GM18909 (cell line): ENCODE data around the gene TTC28.
"Not testable (repeated sequence)": the region's sequence is repeated elsewhere in the genome, so short reads cannot be mapped to it uniquely, and the experiment has no call there.

Source experiments
- ATAC-seq: cut with Tn5 transposase; IDR thresholded peaks from one replicate; pipeline ENCODE4 v1.9.1; 2021; ENCODE audit warnings: mild to moderate bottlenecking; ENCODE audit not compliant: unreplicated experiment, poor library complexity

The TTC28 gene

DNA sequence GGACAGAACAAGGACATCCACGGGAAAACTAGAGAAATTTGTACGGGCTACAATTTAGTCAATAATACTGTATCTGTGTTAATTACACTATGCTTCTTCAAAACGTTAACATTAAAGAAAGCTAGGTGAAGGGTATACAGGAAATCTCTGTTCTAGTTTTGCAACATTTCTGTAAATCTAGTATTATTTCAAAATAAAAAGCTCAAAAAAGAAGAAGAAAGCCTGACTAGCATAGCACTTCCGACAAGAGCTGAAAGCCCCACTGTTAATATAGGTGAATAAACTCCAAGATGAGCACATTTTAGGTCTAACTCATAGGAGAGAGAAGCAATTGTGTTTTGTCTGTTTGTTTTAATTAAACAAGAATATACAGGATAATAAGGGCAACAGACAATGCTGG is 299.7 kb downstream of the TTC28 start:
- no peak for ATAC-seq

DNA sequence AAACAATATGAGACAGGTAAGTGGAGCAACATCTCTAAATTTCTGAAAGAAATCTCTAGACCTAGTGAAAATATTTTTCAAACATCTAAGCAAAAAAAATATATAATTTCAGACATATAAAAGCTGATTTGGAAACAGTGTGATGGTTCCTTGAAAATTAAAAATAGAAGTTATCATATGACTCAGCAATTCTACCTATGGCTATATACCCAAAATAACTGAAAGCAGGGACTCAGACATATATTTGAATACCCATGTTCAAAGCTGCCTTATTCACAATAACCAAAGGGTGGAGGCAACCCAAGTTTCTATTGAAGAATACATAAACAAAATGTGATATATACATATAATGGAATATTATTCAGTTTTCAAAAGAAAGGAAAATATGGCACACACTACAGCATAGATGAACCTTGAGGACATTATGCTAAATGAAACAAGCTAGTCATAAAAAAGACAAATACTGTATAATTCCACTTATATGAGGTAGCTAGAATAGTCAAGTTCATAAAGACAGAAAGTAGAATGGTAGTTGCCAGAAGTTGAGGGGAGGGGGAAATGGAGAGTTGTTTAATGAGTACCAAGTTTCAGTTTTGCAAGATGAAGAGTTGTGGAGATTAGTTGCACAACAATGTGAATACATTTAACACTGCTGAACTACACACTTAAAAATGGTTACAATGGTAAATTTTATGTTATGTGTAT is 300.4 kb downstream of the TTC28 start:
- ATAC-seq = no peak

DNA sequence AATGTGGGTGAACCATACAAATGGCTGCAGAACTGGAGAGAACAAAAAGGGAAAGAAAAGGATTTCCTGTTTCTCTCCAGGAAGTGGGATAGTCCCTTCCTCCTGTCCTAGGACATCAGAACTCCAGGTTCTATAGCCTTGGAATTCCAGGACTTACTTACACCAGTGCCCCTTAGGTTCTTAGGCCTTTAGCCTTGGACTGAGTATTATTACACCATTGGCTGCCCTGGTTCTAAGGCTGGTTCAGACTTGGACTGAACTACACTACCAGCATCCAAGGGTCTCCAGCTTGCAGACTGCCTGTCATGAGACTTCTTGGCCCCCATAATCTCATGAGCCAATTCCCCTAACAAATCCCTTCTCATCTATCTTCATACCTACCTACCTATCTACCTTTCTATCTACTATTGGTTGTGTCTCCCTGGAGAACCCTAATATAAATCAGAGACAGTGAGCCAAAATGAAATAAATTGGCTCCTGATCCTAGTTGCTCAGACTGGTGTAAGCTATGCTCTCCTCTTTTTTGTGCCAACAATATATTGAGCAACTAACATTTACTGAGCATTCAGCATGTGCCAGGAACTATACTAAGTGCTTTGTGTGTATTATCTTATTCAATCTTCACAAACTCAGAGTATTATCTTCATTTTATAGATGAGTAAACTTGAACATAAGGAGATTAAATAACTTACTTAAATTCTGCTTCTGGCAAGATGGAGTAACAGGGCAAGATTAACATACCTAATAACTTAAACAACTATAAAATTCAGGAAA is 303.7 kb downstream of the TTC28 start:
- ATAC-seq = no peak

DNA sequence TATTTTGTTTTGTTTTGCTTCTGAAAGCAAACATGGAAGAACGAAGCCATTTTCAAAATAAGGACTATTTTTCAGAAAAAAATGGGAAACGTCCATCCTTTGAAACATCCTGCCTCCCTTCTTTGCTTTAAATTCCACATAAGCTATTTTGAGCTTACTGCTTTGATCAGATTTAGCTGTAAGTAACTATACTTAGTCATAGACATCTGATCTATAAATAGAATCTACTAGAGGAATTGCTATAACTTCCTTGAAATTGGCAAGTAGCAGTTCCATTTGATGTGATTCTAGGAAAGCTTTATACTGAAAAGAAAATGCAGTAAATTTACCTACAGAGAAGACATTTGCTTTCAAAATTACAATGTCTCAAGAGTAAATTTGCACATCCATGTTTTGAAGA is 305.8 kb downstream of the TTC28 start:
- no peak for ATAC-seq

DNA sequence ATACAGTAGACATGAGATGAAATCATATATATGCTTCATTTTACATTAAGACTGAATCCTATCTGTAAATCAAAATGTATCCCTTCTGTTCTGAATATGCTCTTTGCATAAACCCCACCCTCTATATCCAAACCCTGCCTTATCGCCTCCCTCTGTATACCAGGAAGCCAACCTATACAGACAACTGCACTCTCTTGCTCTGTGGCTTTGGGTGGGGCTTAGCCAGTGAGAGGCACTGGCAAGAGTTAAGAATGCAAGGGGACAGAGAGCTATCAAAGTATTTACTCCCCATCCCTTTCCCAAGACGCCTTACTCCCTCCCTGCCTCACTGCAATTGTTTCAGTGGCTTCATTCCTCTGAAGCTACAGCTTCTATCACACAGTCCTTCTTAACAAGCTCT is 309.8 kb downstream of the TTC28 start:
- ATAC-seq = no peak

DNA sequence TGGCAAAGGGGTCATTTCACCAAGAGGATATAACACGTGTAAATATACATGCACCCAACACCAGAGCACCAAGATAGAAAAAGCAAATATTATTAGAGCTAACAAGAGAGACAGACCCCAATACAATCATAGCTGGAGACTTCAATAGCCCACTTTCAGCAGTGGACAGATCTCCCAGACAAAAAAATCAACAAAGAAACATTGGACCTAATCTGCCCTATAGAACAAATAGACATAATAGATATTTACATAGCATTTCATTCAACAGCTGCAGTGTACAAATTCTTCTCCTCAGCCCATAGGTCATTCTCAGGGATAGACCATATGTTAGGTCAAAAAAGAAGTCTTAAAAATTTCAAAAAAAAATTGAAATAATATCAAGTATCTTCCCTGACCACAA is 312.8 kb downstream of the TTC28 start:
- no peak for ATAC-seq

DNA sequence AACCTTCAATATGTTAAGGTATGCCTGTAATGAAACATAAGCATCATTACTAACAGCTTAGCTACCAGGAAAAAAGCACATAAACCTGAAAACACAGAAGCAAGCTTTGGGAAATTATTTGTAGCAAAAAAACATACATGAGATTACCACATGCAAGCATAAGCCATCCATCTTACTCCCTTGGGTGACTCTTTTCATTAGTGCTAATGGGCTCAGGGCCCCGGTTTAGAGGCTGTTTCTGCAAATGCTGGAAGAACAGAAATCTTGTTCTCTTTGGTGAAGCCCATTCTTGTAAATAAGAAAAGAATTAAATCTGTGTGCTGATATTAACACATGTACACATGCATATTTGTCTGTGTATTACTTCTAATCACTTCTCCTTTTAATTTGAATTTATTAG is 314.3 kb downstream of the TTC28 start:
- no peak for ATAC-seq

DNA sequence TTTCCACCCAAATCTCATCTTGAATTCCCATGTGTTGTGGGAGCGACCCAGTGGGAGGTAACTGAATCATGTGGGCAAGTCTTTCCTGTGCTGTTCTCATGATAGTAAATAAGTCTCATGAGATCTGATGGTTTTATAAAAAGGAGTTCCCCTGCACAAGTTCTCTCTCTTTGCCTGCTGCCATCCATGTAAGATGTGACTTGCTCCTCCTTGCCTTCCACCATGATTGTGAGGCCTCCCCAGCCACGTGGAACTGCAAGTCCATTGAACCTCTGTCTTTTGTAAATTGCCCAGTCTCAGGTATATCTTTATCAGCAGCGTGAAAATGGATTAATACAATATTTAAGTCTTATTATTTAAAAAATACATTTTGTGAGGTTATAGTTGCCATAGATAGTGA is 315.5 kb downstream of the TTC28 start:
- ATAC-seq = not testable (repeated sequence)

DNA sequence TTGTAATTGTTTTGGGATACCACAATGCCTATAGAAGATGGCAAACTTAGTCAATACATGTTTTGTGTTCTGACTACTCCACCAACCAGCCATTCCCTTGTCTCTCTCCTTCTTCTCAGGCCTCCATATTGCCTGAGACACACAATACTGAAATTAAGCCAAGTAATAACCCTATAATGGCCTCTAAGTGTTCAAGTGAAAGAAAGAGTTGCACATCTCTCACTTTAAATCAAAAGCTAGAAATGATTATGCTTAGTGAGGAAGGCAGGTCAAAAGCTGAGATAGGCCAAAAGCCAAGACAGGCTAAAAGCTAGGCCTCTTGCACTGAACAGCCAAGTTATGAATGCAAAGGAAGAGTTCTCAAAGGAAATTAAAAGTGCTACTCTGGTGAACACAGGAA is 318.7 kb downstream of the TTC28 start:
- ATAC-seq = no peak

DNA sequence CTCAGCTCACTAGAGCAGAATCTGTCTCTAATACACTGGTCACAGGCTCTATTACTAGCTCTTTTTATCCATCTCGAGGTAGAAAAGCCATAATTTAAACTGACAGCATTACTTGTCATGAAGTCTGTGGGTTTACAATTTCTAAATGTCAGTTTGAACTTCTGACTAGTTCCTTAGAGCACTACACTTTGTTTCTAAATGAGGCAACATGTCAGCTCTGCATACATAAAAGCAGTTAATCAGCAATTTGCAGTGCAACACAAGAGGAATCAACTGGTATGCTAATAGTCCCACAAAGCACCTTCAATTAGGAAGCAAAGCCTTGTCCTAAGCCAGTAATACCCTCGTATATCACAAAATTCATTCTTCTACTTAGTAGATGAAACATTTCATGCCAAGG is 321.3 kb downstream of the TTC28 start:
- ATAC-seq = no peak

DNA sequence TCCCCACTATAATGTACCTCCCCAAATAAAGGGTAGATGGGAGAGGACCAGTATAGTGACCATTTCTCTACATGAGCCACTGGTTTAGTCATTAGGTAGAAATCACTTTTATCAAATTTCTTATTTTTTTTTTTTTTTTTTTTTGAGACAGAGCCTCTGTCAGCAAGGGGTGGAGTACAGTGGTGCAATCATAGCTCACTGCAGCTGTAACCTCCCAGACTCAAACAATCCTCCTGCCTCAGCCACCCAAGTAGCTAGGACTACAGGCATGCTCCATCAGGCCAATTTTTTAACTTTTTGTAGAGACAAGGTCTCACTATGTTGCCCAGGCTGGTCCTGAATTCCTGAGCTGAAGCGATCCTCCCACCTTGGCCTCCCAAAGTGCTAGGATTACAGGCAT is 322.4 kb downstream of the TTC28 start:
- ATAC-seq = no peak

DNA sequence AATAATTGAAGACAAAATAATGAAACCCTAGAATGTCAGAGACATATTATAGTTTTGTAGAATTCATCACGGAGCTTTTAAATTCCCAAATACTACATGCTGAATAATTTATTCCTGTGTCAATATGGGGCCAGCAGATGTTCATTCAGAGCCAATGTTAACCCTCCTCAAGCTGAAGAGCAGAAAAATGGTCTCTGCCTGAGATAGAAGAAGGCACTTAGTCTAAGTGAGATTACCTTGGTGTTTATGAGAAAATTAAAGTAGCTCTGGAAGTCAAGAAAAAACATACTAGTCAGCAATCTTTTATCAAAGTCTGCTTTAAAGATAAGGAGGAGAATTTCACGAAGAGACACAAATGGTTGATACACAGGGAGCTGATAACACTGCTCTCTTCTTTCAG is 328.2 kb downstream of the TTC28 start:
- no peak for ATAC-seq

DNA sequence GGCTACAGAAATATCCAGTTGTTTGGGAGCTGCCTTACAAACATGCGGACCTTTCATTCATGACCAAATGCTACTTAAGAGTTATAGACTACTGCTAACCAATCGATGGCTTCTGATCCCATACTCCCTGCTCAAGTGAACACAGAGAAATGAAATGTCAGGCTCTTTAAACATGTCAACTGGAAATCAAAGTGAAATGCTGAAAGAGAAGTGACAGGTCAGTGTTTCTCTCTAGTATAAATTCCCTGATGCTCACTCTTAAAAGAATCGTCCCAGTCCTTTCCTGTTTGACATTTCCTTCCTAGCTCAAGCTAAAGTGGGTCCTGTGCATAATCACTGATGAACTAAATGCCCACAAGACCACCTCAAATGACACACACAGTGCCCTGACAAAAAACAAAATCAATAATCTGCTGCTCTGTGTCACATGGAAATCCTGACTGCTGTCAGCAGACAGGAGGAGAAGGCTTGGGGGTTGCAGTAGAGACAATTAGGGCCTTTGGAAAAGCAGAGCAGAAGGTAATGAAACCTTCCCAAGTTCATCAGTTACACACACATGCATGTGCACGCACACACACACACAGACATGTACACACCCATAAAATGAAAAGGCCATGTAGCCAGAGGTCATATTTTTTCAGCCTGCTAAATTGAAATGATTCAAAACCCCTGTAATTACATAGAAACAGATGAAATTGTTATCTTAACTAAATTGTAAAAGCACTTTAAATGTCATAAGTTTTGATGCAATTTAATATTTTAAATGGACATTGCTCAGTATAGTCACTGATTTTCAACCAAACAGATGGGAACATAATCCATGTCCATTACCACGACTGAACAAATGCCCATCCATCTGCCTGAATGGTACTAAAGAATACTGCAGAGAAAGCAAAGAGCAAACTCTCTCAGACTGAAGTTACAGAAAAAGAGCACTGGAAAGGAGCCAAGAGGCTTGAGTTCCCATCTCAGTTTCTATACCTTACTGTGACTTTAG is 330.7 kb downstream of the TTC28 start:
- ATAC-seq = no peak

DNA sequence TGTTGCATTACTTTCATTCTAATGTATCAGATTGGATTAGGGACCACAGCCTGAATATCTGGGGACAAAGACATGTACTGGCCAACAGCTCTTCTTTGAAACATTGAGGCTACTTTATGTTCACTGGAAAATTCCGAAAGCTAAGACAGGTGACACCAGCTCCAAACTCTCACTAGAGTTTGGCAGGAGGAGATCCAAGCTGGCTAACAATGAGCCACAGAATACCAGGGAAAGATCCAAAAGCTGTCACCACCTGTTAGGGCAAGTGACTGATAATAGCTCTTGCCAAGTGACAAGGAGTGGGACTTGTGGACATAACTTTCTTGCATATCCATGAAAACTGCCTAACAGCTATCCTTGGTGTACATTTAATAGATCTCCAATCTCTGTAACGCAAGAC is 333.3 kb downstream of the TTC28 start:
- no peak for ATAC-seq

DNA sequence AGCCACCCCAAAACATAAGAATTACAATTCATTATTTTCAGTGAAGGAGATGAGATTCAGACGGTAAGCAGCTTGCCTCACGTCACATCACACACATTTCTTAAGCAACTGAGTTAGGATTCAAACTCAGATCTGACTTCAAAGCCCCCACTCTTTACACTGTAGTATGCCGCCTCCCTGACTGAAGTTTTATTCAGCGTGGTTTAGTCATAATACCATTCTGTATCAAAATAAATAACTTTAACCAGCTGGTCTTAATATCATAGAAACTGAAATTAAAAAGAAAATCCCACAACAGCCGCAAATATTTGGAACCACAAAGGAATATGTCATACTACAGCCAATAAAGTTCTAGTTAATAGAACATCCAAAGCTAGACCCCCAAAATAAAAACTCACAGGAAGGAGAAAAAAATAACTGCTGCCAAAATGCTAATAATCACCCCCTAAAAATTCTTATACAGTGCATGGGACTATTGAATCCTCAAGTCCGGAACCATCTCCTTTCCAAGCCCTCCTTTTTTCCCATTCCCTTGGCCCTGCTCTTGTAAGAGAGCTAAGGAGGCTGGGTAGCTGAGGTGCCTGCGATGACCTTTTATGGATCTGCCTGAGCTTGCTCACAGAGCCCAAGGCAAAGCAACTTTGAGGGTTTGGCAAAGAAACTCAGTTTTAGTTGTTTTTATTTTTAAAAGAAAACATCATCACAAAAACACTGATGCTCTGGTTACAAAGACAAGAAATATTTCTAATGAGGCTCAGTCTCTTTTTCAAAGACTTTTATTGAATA is 334.5 kb downstream of the TTC28 start:
- no peak for ATAC-seq

DNA sequence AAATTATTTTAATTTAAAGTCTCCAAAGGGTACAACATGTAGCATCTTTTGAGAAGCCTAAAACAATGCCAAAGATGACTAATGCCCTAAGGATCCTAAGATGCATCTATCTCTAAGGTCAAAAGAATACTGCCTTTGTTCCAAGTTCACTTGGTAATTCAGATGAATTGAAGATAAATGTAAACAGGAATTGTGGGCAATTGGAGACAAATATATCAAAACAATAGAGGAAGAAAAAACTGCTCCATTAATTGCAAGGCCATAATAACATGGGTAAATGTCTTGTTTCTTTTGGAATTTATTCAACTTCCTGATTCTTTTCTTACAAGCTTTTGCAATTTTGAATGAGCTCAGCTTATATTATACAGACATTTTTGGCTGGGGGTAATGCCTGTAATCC is 338.6 kb downstream of the TTC28 start:
- ATAC-seq = no peak

DNA sequence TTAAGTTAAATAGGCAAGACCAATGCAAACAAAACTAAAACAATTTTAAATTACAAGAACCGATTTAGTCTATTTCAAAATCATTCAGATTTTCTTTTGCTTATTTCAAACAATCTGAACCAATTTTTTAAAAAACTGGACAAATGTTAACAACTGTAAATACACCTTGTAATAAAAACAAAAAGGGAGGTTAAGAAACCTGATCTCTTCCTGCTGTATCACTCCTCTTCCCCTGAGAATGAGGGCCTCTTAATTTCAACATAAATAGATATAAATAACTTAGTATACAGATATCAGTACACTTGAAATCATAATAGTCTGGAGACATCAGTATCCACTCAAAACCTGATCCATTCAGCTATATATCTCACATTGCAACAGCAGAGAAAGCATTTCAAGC is 346.6 kb downstream of the TTC28 start:
- no peak for ATAC-seq

DNA sequence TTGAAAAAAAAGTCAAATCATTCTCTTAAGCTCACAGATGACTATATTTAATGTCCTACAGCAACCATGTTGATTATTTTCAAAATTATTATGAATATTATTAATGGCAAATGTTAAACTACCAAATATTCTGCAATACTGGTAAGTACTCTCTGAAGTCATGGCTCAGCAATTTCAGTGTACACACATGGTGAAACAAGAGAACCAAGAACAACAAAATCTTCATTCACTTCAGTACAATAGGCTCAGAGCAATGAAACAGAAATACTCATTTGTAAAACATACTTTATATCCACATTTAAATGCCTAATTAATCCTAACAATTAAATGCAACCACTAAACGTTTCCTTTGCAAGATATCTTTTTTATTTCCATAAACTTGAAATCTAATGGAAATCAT is 347.2 kb downstream of the TTC28 start:
- ATAC-seq = no peak

DNA sequence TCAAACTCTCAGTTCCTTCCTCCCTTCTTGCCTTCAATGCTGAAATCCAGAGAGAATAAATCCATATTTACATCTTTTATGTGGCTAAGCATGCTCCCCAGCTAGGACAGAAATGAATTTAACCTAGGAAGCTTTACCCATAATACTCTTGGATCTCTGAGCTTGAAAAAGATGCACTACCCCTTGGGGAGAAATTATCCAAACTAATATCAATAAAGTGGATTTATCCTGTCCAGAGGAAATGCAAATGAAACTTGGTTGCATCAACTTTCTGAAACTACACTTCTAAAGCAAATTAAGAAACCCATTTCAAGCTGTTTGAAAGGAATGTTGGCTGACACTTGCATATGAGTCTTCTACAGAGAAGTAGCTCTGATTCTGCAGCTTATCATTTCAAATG is 347.9 kb downstream of the TTC28 start:
- ATAC-seq = no peak
